ENCODE measurements around the gene TKTL1.
"Not testable (repeated sequence)": the region's sequence is repeated elsewhere in the genome, so short reads cannot be mapped to it uniquely, and the experiment has no call there.

- not testable (repeated sequence) for TF ChIP-seq CTCF (conservative IDR thresholded peaks at IDR 0.05); ZFX (IDR thresholded peaks at IDR 0.05)
Observed at GRCh38 chrX:154343063-154343462, 47.5 kb downstream of the TKTL1 start.
